Adipocyte (in vitro differentiated cells): Measurements from ENCODE around the gene LRBA.

Experiments
- DNase-seq: peaks from one replicate; pipeline ENCODE4 v3.0.0-alpha.2; 2015; ENCODE audit warnings: low read depth
- H3K27me3 ChIP-seq: replicated peaks from 2 replicates; pipeline ENCODE4 v1.7.0; 2013; ENCODE audit warnings: mild to moderate bottlenecking, low read length, moderate library complexity; ENCODE audit not compliant: control insufficient read depth, insufficient read depth
- H3K36me3 ChIP-seq: 2 replicates; pipeline ENCODE4 v1.7.0; 2013; ENCODE audit warnings: low read length, mild to moderate bottlenecking, moderate library complexity; ENCODE audit not compliant: control insufficient read depth, insufficient read depth, severe bottlenecking
- H3K4me1 ChIP-seq: 2 replicates; pipeline ENCODE4 v1.7.0; 2013; ENCODE audit warnings: mild to moderate bottlenecking, low read length, moderate library complexity; ENCODE audit not compliant: control insufficient read depth, insufficient read depth
- H3K4me3 ChIP-seq: 2 replicates; pipeline ENCODE4 v1.7.0; 2013; ENCODE audit warnings: mild to moderate bottlenecking, low read length, moderate library complexity
- H3K9ac ChIP-seq: 2 replicates; pipeline ENCODE4 v1.7.0; 2013; ENCODE audit warnings: mild to moderate bottlenecking, low read length, moderate library complexity
- H3K9me3 ChIP-seq: 2 replicates; pipeline ENCODE4 v1.7.0; 2013; ENCODE audit warnings: mild to moderate bottlenecking, low read length, moderate library complexity; ENCODE audit not compliant: control insufficient read depth

The LRBA gene

DNA sequence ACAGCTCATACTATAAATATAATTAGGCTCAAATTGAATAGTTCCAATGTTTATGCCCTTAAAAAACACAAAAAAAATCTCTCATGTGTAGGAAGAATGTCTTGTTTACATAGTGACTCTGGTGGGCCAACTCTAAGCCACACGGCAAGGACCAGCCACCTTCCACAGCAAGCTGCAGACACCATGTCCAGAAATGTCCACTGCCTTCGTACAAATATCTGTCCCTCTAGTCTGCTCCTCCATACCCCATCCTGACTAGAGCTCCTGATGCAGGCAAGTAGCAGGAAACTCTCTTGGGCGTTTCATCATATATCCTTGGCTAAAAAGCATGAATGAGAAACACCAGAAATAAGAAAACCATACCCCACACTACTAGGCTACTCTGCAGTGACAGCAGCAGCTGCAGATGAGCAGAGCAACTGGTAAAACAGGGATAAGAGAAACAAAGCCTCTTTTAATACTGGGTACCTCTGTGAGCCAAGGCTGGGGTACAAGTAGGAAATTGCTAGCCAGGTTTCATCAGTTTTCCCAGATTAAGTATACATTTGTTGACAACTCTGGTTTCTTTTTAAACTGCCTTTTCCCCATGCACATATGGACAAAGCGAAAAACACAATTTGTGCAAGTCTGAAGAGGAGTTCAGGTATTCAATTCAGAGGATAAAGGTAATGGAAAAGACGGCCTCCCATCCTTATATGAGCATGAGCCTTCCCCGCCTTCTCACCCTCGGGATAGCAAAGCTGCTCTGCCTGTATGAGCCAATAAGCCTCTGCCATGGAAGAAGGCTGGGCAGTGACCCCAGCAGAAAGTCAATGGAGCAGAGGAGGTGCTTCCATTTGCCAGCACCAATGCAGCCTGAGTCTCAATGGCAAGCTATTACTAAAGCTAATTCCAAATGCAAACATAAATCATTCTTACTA, 691.4 kb downstream of the LRBA start:
- H3K27me3 ChIP-seq: no peaks in the 10 kb centered on the region
- H3K9me3 ChIP-seq: no peaks in the 10 kb centered on the region
- DNase-seq: peak; percentile 49
- H3K4me1 ChIP-seq: no peaks in the 10 kb centered on the region
- no peak overlapping the region for H3K9ac ChIP-seq
- H3K4me3 ChIP-seq: no peak overlapping the region
- H3K36me3 ChIP-seq: no peaks in the 10 kb centered on the region

DNA sequence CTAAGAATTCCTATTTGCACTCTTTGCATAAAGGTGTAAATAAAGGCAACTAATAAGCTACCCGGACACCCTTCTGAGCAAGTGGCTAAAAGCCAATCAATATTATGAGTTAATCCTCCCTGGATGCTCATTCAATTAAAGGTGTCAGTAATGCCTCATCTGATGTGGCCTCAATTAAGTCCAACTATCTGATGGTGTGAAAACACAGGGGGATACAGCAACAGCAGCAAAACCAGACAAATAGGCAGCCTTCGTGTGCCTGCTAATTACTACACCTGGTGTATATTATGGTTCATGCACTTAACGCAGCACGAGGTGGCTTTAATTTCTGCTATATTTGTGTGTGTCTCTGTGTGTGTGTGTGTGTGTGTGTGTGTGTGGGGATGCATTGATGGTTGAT, 692.4 kb downstream of the LRBA start:
- Histone ChIP-seq H3K4me3 (no peak overlapping the region), H3K27me3 (no peaks in the 10 kb centered on the region), H3K36me3 (no peaks in the 10 kb centered on the region), H3K4me1 (no peaks in the 10 kb centered on the region), H3K9ac (no peak overlapping the region), H3K9me3 (no peaks in the 10 kb centered on the region)
- no peak for DNase-seq

DNA sequence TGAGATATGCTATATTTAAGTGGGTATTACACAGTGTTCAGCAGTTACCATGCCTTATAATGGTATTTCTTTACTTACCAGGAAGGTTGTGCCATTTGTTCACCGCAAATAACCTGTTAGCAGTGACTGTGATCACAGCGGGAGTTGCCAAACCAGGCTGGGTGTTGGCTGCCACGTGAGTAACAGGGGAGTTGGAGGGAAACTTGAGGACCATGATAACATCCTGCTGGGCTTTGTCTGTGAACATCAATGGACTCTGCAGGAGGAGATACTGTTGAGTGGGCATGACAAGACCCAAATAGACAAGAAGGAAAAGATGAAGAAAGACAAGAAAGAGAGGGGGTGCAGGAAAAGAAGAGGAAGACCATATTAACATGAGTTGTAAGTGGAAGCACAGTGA, 694.0 kb downstream of the LRBA start:
- DNase-seq: no peak
- Histone ChIP-seq H3K4me1 (peaks cover 5% of the 10 kb centered on the region), H3K4me3 (no peak overlapping the region), H3K9me3 (no peaks in the 10 kb centered on the region), H3K9ac (no peak overlapping the region), H3K36me3 (no peaks in the 10 kb centered on the region), H3K27me3 (no peaks in the 10 kb centered on the region)

DNA sequence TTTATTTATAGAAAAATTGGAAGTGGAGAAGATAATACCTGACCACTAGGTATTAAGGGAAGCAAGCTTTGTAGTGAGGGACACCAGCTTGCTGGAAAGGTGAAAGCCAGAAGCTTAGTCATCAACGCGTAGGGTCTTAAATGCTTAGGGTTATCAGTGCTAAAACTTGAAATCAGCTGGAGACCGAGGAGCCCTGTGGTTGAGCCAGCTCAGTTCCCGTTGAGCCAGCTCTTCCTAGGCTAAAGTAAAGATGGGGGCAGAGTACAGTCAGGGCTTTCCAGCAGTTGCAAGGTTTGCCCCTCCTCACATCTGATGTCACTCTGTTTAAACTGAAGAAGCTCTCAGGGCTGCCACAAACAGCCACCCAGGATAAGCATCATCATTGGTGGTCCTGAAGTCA, 696.1 kb downstream of the LRBA start:
- H3K9me3 ChIP-seq: no peaks in the 10 kb centered on the region
- H3K4me3 ChIP-seq: no peak overlapping the region
- H3K27me3 ChIP-seq: no peaks in the 10 kb centered on the region
- H3K4me1 ChIP-seq: peaks cover 5% of the 10 kb centered on the region
- H3K9ac ChIP-seq: no peak overlapping the region
- H3K36me3 ChIP-seq: no peaks in the 10 kb centered on the region
- DNase-seq: no peak

DNA sequence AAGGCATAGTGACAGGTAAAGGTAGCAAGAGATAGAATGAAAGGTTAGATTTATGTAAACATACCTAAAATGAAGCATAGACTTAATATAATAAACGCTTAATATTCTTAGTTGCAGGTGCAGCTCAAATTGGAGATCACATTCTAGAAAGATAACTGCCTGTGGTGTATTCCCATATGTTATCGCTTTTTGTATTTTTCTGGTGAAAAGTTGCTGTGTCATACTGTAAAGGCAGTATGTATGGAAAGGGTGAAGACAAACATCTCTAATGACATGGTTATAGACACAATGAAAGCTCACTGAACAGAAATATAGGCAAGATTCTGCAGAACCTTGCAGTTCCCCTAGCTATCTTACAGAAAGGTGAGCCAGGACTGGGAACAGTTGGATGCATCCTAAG, 696.6 kb downstream of the LRBA start:
- Histone ChIP-seq H3K36me3 (no peaks in the 10 kb centered on the region), H3K27me3 (no peaks in the 10 kb centered on the region), H3K4me1 (peaks cover 5% of the 10 kb centered on the region), H3K4me3 (no peak overlapping the region), H3K9ac (no peak overlapping the region), H3K9me3 (no peaks in the 10 kb centered on the region)
- DNase-seq: no peak

DNA sequence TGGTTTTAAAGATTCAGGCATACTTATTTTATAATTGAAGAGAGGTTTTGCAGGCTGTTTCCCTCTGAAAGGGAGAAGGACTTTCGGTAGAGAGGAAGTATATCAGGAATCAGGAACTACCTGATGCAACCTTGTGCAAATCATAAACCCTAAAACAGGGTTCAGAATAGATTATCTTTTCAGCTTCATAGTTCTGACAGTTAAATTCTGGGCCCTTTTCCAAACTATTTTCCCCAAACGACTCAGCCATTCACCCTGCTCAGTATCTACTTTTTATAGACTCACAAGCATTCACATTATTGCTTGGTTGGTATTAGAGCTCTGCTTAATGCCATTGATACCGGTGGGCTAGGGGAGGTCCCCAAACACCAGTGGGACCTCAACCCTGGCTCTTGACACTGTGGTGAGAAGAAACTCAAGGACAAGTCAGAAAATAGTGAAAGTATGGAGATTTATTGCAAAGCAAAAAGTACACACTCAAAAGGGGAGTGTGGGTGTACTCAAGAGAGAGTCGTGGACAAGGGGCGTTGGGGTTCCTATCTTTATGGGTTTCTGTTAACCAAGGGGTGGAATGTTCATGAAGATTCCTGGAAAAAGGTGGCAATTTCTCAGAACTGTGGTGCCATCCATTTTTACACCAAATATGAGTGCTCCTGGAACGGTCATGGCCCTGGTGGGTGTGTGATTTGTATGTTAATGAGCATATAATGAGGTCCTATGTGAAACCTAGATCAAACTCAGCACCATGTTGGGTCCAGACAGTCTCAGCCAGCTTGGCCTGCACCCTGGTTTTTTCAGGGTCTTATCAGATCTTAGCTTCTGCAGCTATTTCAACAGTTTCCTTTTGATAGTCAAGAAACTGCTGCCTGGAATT, 698.5 kb downstream of the LRBA start:
- Histone ChIP-seq H3K36me3 (no peaks in the 10 kb centered on the region), H3K9ac (no peak overlapping the region), H3K9me3 (no peaks in the 10 kb centered on the region), H3K4me1 (peaks cover 5% of the 10 kb centered on the region), H3K27me3 (no peaks in the 10 kb centered on the region), H3K4me3 (no peak overlapping the region)
- peak; percentile 68 for DNase-seq

DNA sequence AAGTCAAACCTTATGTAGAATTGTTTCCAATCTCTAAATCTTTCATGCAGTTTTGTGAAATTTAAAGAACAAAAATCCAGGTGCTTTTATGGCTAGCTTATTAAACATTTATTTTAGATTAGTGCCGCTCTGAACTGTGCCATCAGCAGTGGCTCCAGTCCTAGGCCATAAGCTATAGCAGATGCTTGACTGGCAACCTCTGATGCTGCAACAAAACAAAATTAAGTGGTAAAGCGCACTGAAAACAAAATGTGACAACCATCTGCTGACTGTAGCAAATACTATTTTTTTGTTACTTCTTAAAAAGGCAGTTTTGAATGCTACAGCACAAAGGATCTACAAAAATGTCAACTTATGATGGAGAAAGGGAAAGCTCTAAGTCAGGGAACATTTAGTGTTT, 699.4 kb downstream of the LRBA start:
- no peaks in the 10 kb centered on the region for H3K9me3 ChIP-seq
- H3K4me1 ChIP-seq: peaks cover 5% of the 10 kb centered on the region
- no peak for DNase-seq
- H3K9ac ChIP-seq: no peak overlapping the region
- no peaks in the 10 kb centered on the region for H3K36me3 ChIP-seq
- no peaks in the 10 kb centered on the region for H3K27me3 ChIP-seq
- no peak overlapping the region for H3K4me3 ChIP-seq

DNA sequence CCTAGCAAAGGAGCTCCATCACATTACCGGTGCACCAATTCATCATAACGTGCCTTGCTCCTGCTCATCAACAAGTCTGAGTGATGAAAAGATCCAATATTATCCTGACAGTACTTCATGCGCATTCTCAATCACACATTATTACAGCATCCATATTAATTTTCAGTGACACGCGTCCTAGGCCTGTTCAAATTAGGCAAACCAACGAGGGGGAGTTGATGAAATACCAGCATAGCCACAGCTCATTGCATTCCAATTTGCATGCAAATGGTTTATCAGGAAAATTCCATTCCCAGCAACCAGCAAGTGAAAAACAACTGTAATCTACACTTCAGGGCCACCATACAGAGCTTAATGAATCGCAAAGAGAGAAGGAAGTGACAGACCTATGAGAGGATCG, 699.9 kb downstream of the LRBA start:
- no peak for DNase-seq
- no peaks in the 10 kb centered on the region for H3K9me3 ChIP-seq
- H3K36me3 ChIP-seq: no peaks in the 10 kb centered on the region
- no peaks in the 10 kb centered on the region for H3K27me3 ChIP-seq
- H3K4me3 ChIP-seq: no peak overlapping the region
- H3K4me1 ChIP-seq: peaks cover 5% of the 10 kb centered on the region
- H3K9ac ChIP-seq: no peak overlapping the region

DNA sequence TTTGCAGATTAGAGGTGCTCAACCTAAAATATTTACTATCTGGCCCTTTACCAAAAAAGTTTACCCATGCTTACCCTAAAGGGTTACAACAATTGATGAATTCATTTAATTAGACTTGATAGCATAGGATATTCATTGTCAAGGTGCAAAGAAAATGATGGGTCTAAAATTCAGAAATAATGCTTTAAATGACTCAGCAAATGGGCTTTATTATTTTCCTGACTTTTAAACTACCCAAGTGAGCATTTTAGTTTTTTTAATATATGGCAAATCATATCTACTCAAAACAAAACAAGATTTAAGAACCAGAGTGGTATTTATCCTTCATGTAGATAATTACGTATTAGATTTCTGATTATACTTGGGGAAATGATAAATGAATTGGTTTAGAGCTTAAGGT, 701.1 kb downstream of the LRBA start:
- Histone ChIP-seq H3K27me3 (no peaks in the 10 kb centered on the region), H3K4me1 (peaks cover 5% of the 10 kb centered on the region), H3K4me3 (no peak overlapping the region), H3K9me3 (no peaks in the 10 kb centered on the region), H3K36me3 (no peaks in the 10 kb centered on the region), H3K9ac (no peak overlapping the region)
- DNase-seq: no peak

DNA sequence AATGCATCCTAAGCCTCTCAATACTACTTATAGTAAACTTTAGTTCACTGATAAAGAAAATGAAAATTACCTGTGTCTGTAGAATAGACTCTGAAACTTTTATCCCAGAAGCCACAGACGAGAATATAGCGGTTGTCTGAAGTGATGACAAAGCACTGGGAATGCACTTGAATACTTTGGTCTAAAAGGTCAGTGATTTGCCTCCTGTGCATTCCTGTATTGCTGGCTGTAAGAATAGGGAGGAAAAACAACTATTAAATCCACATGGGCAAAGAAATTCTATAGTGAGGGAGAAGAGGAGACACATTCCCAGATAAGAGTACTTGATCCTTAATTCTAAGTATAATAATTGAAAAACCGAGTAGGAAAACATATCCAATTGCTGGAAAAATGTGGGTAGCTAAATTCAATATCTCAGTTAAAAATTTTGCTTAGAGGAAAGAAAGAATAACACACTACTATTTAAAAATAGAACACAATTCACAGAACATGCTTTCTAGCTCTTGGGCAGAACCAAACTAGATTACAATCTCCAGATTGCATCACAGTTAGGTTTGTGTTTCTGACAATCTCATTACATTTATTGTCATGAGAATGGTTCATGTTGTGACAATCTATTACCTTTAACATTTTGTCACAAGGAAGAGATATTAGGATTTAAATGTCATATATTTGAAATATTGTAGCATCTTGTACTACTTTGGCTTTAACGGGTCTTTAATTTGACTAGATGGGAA, 704.8 kb downstream of the LRBA start:
- peak; percentile 76 for DNase-seq

More for the DNA sequence above, 704.8 kb downstream of the LRBA start:
- Histone ChIP-seq H3K36me3 (no peaks in the 10 kb centered on the region), H3K4me1 (peaks cover 8% of the 10 kb centered on the region), H3K9me3 (no peaks in the 10 kb centered on the region), H3K4me3 (no peak overlapping the region), H3K27me3 (no peaks in the 10 kb centered on the region), H3K9ac (no peak overlapping the region)
